OCI-LY3 (cell line): Measurements from ENCODE around the gene YPEL3.

Experiments used
- EZH2phosphoT487 ChIP-seq: fragments of 200-600 bp; shearing (Covaris generic); IDR thresholded peaks from 2 replicates; pipeline ENCODE4 v1.6.1; 2018; ENCODE audit warnings: antibody characterized with exemption, mixed run types, low read depth
- TF ChIP-seq, protein P1 (sequence below): fragments of 200-600, 300-600 bp; sonication (generic); IDR thresholded peaks from 2 replicates; pipeline ENCODE4 v1.5.1; 2014; ENCODE audit warnings: antibody characterized with exemption, low read length, low read depth

DNA sequence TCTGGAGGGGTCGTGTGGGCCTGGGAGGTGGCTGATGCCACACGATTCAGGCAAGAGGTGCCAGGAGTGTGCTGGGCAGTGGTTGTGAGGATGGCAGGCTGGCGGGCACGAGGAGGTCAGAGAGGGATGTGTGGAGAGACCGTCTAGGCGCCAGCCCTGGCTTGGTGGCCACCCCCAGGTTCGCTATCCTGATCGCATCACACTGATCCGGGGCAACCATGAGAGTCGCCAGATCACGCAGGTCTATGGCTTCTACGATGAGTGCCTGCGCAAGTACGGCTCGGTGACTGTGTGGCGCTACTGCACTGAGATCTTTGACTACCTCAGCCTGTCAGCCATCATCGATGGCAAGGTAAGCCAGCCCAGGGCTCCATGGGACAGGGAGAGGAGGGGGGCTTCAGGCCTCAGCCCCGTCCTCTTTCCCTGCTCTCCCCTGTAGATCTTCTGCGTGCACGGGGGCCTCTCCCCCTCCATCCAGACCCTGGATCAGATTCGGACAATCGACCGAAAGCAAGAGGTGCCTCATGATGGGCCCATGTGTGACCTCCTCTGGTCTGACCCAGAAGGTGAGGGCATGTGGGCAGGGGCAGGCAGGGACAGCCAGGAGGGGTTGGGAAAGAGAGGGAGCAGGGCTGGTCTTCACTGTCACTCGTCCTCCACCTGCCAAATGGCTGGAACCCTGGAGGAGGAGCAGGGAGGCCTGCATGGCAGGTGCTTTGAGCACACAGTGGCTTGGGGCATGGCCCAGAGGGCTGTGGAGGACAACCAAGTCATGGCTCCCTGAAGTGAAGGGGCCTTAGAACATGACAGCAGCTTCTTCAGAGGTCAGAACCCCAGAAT, 12.6 kb downstream of the YPEL3 start:
- TF ChIP-seq, protein P1, sequence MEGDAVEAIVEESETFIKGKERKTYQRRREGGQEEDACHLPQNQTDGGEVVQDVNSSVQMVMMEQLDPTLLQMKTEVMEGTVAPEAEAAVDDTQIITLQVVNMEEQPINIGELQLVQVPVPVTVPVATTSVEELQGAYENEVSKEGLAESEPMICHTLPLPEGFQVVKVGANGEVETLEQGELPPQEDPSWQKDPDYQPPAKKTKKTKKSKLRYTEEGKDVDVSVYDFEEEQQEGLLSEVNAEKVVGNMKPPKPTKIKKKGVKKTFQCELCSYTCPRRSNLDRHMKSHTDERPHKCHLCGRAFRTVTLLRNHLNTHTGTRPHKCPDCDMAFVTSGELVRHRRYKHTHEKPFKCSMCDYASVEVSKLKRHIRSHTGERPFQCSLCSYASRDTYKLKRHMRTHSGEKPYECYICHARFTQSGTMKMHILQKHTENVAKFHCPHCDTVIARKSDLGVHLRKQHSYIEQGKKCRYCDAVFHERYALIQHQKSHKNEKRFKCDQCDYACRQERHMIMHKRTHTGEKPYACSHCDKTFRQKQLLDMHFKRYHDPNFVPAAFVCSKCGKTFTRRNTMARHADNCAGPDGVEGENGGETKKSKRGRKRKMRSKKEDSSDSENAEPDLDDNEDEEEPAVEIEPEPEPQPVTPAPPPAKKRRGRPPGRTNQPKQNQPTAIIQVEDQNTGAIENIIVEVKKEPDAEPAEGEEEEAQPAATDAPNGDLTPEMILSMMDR = no peak
- no peak for TF ChIP-seq EZH2phosphoT487
